Renal cortex interstitium (tissue), 11 donors: ENCODE measurements around the gene FMN1. TPM values are rescaled to one million over a fixed set of nuclear protein-coding genes. Genes with fewer than 3 reads are reported as not detected.
"Not testable (repeated sequence)": the region's sequence is repeated elsewhere in the genome, so short reads cannot be mapped to it uniquely, and the experiment has no call there.

Source experiments
- DNase-seq, 11 donors: peaks; one replicate each; pipeline ENCODE4 v3.0.0-alpha.2; 2013; ENCODE audit warnings: low read depth in 9 of 11, low spot score in 4 of 11; ENCODE audit errors: extremely low read depth in 1 of 11
- polyA plus RNA-seq, 3 donors: library from polyadenylated mRNA; unstranded; fragments of 120-200 nt; gene quantifications; one replicate each; pipeline ENCODE4 v1.2.1, GENCODE V29; 2013; ENCODE audit not compliant: insufficient read length in 3 of 3

FMN1 gene
- polyA plus RNA-seq, 3 donors, result 16.9 to 21.1 (median 19.9) TPM

DNA sequence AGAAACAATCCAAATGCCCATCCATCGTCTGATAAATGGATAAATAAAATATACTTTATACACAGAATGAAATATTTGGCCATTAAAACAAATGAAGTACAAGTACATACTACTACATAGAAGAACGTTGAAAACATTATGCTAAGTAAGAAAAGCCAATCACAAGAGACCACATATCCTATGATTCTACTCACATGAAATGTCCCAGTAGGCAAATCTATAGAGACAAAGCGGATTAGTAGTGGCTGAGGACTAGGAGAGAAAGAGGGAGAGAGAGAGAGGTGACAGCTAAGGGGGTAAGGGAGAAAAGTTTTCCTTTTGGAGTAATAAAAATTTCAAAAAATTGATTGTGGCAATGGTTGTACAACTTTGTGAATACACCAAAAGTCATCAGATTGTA is 329.7 kb downstream of the FMN1 start:
- DNase-seq, result no peak

DNA sequence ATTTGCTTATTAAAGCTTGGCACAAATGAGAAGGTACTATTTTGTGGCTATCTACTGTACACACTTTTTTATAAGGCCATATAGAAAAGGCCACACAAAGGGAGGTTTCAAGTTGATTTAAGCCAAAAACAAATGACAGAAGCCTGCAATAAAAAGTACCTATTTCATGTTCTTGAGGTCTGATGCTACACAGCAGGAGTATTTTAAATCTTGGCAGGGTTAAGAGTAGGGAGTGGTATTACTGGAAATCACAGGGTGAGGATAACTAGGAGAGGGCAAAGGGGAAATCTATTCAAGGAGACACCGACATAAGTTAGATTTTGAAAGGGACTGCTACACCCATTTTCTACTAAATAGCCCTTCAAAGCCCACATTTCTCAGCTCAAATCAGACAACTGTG is 330.5 kb downstream of the FMN1 start:
- no peak for DNase-seq

DNA sequence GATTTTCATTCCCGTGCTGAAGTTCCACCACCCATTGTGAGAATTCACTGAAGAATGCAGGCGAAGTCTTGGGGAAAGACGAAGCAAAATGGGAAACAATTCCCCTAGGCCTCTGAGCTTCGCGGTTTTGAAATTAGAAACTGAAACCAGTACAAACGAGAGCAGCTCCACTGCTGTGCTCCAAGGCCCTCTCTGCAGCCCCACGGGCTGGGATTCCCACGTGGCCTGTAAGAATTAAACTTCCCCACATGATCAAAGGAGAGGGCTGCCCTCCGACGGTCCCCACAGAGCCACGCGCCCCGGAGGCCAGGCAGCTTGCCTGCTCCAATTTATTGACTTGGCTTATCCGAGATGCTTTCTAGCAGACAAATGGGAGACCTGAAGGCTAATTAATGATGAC is 332.8 kb downstream of the FMN1 start:
- DNase-seq, result peak in 3 of 11 donors; percentile 23 to 32 (median 25)

DNA sequence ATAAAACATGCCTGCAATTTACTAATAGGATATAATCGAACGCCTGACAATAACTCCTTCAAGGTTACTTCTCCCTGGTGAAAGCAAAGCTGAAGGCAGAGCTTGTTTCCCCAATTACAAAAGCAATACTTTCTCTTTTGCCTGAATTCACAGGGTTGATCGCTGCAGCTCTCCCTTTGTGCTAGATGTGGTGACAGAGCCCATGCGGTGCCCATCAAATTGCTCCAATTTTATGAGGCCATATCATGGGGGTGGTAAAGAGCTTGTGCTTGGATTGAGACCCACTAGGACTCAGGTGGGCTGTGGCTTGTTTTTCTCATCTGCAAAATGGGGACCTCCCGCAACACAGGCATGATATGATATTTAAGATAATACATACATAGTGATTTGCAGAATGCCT is 333.3 kb downstream of the FMN1 start:
- DNase-seq, result no peak

DNA sequence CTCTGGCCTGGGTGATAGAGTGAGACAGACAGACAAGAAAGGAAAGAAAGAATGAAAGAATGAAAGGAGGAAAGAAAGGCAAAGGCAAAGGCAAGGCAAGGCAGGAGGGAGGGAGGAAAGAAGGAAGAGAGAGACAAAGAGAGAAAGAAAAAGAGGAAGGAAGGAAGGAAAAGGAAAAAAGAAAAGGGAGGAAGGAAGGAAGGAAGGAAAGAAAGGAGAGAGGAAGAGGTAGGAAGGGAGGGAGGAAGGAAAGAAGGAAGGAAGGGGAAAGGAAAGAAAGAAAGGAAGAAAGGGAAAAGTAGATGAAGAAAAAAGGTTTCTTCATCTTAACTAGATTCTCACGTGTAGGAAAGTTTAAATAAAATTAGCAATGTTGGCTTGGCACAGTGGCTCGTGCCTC is 334.5 kb downstream of the FMN1 start:
- DNase-seq, result no peak

DNA sequence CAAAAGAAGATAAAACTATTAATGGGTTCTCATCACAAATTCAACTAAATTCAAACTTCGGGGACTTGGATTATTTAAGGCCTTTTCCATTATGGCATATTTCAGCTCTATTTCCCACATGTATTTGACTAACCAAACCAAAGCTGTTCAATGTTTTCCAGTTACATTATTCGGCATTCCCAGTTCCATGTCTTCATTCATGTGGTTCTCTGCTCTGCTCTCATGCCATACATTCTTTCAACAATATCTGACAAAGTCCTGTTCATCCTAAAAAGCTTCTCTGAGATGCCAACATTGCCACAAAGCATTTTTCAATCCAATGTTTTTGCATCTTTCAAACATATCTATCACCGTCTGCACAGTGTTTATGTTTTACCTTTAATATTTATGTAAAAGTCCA is 335.3 kb downstream of the FMN1 start:
- DNase-seq, result no peak

DNA sequence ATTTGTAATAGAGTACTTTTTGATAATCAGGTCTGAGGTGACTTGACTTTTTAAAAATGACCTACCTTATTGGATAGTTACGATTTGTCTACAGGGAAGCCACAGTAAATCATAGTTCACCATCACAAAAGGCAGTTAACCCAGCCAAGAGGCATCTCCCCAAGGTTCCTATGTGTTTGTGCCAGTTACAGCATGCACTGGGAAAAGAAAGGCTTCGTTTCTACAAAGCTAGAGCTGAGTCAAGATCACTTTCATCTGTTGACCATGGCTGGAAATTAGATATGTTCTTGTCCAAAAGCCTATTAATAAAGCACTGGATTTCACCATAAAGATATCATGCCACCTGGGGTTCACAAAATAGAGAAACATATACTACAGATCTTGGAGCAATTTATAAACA is 336.8 kb downstream of the FMN1 start:
- DNase-seq, result no peak

DNA sequence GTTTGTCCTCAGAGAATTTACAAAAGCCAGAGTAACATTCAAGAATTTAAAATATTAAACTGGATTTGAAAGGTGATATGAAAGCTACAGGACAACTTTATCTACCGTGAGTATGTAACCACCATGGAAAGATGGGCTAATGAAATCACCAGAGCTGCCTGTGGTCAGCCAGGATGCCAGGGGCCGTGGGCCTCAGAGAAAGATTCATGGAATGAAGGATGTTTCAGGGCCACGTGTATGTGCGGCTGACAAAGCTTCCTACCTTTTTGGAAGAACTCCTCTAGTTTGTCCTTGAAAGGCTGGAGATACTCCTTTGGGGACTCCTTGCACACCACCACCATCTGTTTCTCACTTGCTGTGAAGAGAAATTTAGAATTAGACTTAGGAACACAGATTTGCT is 337.8 kb downstream of the FMN1 start:
- no peak for DNase-seq

DNA sequence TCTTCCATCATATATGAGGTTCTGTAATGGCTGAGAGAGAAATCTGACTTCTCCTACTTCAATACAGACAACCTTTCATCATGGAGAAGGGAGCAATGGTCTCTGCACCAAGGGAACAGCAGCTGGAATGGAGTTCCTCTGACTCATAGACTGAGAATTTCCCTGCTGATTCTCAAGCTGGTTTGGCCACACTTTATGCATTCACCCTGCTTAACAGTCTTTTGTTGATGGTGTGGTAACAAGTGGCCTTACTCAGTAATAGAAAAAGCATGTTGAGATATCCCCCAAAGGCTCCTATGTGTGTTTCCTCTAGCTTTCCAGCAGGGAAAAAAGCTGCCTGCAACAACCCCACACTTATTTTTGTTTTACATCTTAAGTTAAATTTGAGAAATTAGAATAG is 338.6 kb downstream of the FMN1 start:
- DNase-seq, result no peak

DNA sequence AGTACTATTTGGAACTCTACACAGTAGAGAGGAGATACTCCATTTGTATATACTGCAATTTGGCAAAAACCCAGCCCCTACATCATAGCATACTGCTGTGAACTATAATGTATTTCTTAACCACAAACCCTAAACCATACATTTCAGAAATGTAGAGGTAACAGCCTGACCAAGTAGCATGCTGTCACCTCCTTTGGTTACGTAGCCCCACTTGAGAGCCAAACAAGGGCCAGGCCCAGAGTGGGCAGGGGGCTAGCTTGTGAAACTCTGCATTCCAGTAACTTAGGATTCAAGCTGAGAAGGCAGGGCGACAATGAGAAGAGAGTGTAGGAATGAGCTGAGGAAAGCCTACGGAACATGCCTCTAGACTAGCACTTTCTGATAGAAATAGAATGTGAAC is 340.9 kb downstream of the FMN1 start:
- no peak for DNase-seq

DNA sequence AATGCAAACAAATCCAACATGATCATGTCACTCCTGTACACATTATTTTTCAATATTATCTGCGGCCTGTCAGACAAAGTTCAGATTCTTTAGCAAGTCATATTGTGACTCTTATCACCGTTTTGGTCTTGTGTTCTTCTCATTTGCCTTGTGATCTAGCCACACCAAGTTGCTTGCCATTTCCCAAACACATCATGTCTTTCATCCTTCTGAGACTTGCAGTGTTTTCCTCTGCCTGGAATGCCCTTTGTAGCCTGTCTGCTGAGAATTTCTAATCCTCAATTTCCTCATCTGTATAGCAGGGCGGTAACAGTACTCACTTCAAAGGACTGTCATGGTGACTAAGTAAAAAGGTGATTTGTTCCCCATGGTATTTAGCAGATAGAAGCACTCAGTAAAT is 341.7 kb downstream of the FMN1 start:
- no peak for DNase-seq

DNA sequence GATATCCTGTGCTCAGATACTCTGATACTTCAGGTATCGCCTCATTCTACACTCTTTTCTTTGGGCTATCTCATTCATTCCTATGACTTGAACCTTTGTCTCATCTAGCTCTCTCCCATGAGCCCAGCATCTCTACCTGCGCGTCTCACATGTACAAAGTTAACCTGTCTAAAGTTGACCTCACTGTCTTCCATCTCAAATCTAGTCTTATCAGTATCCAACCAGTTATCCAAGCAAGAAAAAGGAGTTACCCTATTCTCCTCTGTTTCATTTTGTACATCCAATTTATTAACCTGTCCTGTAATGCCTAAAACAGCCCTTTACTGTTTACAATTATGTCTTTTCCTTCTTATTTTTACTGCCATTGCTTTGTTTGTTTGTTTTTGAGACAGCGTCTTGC is 342.5 kb downstream of the FMN1 start:
- no peak for DNase-seq

DNA sequence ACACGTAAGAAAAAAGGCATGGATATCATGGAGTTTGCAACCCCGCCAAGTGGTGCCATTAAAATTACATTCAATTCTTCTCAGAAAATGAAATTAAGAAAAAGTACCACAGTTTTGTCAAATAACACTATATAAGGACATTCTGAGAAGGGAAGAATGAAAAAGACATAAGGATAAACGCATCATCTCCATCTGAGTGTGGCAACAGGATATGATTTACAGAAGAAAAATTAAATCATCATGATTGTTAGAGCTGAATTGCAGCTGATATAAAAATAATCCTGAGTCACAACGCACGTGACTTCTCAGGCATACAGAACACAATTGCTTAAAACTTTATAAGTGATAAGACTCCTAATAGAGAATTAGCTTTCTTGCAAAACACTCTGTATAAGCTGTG is 342.9 kb downstream of the FMN1 start:
- no peak for DNase-seq

DNA sequence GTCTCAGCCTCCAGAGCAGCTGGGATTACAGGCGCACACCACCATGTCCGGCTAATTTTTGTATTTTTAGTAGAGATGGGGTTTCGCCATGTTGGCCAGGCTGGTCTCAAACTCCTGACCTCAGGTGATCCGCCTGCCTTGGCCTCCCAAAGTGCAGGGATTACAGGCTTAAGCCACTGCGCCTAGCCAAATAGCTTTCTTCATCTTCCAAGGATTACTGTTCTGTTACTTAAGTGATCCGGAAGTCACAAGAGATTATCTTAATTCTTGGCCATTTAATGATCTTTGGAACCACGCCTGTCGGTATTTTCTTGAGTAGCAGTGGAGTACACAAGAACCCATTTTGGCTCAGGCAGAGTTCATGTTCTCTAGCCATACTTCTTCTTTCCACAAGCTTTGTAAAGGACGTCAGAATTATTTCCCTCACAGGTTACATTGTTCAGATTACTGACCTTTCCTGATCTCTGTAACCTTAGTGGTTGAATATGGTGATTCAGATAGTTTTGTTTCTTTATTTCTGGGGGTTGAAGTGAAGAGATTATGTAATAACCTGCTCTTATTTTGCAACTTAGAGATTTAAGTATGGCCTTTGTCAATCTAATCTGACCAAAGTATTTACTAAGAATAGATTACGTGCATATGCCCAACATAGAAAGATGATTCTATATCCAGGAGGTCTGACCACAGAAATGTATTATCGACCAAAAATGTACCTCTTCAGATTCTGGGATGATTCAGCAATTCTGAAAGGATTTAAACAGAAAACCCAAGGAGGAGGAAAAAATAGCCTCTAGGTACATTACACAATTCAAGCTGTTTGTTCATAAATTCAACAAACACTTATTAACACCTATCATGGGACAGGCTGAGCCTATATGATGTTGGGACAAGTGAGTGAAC is 344.5 kb downstream of the FMN1 start:
- DNase-seq, result no peak

DNA sequence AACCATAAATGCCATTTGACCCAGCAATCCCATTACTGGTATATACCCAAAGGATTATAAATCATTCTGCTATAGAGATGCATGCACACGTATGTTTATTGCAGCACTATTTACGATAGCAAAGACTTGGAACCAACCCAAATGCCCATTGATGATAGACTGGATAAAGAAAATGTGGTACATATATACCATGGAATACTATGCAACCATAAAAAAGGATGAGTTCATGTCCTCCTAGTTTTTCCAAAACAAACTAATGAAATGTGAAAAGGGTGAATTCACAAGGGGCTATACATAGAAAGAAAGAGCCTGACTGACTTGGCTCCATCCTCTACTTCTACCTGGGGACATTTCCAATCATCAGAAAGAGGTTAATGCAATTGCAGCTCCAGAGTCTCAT is 347.8 kb downstream of the FMN1 start:
- not testable (repeated sequence) for DNase-seq

DNA sequence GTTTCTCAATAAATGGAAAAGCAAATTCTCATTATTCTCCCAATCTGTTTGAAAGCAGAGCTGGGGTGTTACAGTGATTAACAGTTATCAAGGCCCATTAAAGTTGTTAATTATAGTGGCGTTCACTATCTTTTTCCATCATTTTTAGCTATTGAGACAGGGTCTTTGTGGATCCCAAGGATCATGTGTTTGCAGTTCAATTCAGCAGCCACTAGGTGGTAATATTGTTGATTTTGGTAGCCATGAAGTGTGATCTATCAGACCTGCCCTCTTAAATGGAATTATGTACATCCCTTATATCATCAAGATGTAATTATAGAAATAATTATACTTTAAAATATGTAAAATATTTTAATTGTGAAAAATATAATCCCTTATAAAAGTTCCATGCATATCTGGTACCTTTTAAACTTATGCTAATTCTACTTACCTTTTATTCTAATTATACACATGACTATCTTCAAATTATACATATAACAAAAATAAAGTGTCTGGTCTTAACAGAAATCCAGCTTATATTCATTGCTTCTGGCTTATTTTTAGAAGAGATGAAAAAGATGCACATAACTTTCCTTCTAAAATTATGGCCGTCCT is 350.3 kb downstream of the FMN1 start:
- no peak for DNase-seq

DNA sequence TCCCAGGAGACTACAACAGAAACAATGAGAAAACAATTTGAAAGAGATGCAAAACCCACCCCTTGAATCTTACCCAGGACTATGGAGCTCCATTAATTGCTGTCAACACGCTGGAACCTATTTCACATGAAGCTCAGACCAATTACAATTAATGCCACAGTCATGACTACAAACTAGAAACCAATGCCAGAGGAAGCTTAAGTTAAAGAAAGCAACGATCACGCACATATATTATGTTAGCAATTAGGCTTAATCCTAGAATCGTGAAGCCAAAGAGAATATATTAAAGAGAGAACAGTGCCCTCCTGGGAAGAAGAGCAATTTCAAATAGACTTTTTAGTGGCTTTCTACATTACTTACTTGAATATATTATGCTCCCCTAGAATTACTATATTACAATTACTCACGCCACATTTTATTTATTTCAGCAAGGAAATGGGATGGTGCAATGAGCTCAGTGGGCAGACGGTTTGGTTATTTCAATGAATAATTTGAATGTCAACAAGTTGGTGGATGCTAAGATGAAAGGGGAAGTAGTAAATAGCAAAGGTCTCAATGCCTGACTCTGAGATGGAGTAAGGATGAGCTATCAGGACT is 351.2 kb downstream of the FMN1 start:
- DNase-seq, result no peak

DNA sequence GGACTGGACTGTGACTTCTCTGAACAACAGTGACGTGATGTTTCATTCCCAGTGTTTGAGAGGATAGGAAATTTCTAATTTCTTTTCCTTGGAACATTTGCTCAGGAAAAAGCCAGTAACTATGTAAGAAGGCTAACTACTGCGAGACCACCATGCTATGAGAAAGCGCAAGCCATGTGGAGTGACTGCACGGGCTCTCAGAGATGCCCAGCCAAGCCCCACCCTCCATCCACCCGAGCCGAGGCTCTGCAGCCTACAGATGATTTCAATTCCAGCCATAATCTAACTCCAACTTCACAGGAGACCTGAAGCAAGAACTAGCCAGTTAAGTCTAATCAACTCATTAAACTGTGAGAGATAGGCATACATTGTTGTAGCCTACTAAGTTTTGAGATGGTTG is 352.4 kb downstream of the FMN1 start:
- no peak for DNase-seq

DNA sequence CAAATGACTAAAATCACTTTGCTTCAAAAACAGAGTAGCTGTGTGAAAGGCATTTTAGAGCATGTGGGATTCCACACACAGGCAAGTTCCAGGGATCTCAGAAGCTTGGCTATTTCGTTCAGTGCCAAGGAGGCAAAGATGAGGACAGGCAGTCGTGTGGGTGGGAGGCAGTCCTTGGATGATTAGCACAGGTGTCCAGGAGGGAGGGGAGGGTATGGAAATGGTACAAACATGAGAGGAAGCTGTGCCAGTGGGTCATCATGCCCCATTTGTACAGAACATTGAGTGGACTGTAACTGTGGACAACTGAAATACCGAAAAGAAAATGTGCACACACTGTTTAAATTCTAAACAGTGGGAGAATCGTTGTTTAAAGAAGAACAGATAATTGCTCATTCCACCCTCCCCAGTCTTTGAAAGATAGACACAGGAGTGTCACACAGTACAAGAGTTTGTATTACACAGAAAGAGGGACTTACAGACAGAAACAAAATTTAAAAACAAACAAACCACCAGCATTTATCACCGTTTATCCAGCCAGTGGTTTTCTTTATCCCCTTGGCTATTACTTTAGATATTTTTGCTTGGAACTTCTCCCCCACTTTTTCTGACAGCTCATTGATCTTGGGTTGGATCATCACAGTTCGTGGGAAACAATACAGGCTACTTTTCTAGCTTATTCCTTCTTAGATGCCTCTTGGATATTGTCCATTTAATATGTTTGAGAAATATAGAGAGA is 353.8 kb downstream of the FMN1 start:
- DNase-seq, result no peak

DNA sequence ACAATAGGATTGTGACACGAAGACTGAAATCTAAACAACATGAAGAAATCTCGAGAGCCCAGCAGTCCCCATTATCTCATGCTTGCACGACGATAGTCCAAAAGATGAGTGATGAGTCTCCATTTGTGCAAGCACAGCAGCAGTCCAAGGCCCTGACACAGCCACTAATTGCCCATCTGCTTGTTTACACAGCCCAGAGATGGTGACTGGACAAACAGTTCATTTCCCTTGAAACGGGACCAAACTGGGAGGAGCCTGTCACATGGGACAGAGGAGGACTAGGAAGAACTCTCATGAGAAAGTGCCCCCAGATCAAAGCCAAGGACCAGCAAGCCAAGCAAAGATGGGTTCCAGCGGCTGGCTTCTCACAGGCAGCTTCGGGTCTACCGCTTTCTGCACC is 355.7 kb downstream of the FMN1 start:
- no peak for DNase-seq
